Colonic mucosa (tissue), 4 donors: ENCODE results near the gene GGA2. TPM values are rescaled to one million over a fixed set of nuclear protein-coding genes. Genes with fewer than 3 reads are reported as not detected.

Source experiments
- DNase-seq: peaks from one replicate; pipeline ENCODE4 v3.0.0-alpha.2; 2020
- H3K27ac ChIP-seq: fragments of 200-600 bp; one replicate; pipeline ENCODE4 v1.8.0; 2021
- H3K27me3 ChIP-seq: fragments of 200-600 bp; one replicate; pipeline ENCODE4 v1.8.0; 2021
- H3K36me3 ChIP-seq: fragments of 200-600 bp; one replicate; pipeline ENCODE4 v1.8.0; 2021
- H3K4me1 ChIP-seq: fragments of 200-600 bp; one replicate; pipeline ENCODE4 v1.8.0; 2021; ENCODE audit warnings: mild to moderate bottlenecking
- H3K4me3 ChIP-seq: fragments of 200-600 bp; one replicate; pipeline ENCODE4 v1.8.0; 2021
- H3K9ac ChIP-seq, 2 donors: one replicate each; pipeline ENCODE4 v1.7.0; 2013; ENCODE audit warnings: control low read depth in 2 of 2, low read depth in 2 of 2, low read length in 2 of 2
- H3K9me3 ChIP-seq: fragments of 200-600 bp; one replicate; pipeline ENCODE4 v1.8.0; 2021
- intact Hi-C: fragments of 100-400 bp; cut with DNase I; formaldehyde crosslinking; loops from one replicate; pipeline ENCODE4 v1.14.1; 2022
- total RNA-seq, 2 donors: library from RNA; stranded (reverse); fragmentation: NEBNext Ultra II Directional in 1 of 2; extraction: Animal tissue kit (Norgen Biotek cat#: 25700) in 1 of 2; gene quantifications; one replicate each; pipeline ENCODE4 v1.2.1, GENCODE V29; 2021
- TF ChIP-seq, protein P1 (sequence below): fragments of 200-600 bp; IDR thresholded peaks from one replicate; pipeline ENCODE4 v1.8.0; 2022; ENCODE audit warnings: antibody characterized with exemption, mild to moderate bottlenecking
- donor health status: healthy.
- donor health status: DM: no; HTN: no; CAD: no.
- donor health status: DM: no; HTN: no; CAD: no.

The GGA2 gene
- total RNA-seq, 2 donors from 2014 or later, result 45.3 to 48.0 TPM

DNA sequence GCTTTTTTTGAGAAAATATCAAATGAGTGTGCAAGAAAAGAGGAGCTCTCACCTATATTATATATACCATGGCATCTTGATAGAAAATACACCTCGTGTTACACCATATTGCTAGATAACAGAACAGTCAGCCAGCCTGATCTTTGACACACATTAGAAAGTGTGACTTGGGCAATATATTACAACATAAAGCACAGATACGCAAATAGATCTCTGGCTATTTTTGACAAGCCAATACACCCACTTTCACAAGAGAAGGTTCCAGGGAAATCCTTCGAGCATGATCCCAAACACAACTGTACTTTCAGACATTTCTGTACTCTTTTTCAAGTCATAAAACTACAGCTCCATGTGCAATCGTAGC is 9.4 kb downstream of the GGA2 start:
- H3K4me3 ChIP-seq, result no peak overlapping the region
- no peaks in the 10 kb centered on the region for H3K9me3 ChIP-seq
- no peak for DNase-seq
- no peaks in the 10 kb centered on the region for H3K27me3 ChIP-seq
- no peak overlapping the region for H3K27ac ChIP-seq
- no peak overlapping the region for H3K9ac ChIP-seq
- TF ChIP-seq, protein P1, sequence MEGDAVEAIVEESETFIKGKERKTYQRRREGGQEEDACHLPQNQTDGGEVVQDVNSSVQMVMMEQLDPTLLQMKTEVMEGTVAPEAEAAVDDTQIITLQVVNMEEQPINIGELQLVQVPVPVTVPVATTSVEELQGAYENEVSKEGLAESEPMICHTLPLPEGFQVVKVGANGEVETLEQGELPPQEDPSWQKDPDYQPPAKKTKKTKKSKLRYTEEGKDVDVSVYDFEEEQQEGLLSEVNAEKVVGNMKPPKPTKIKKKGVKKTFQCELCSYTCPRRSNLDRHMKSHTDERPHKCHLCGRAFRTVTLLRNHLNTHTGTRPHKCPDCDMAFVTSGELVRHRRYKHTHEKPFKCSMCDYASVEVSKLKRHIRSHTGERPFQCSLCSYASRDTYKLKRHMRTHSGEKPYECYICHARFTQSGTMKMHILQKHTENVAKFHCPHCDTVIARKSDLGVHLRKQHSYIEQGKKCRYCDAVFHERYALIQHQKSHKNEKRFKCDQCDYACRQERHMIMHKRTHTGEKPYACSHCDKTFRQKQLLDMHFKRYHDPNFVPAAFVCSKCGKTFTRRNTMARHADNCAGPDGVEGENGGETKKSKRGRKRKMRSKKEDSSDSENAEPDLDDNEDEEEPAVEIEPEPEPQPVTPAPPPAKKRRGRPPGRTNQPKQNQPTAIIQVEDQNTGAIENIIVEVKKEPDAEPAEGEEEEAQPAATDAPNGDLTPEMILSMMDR, result no peak
- intact Hi-C loops, result no loop called here
- no peaks in the 10 kb centered on the region for H3K36me3 ChIP-seq
- H3K4me1 ChIP-seq, result peaks cover 10% of the 10 kb centered on the region

DNA sequence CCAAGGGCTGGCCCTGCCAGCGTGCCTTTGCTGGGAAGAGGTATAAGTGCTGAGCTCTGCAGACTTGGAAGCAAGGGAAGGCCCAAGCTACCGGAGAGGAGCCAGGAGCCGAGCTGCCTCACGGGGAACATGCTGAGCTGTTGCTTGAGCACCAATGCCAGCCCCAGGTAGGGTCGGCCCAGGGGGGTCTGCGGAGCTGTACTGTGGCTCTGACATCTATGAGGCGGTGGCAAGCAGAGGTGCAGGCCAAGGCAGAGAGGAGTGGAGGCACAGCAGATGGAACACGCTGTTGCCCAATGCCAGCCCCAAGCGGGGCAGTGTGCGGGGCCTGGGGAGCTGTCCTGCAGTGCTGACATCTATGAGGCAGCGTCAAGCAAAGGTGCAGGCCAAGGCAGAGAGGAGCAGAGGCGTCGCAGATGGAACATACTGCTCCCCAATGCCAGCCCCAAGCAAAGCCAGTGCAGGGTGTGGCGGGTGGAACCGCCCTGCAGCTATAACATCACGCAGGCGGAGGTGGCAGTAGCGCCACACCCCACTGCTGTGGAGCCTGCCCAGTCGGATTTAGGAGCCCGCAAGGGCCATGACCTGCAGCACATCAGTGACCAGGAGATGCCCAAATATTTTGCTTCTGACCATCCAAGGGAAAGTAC is 10.0 kb downstream of the GGA2 start:
- no peaks in the 10 kb centered on the region for H3K36me3 ChIP-seq
- TF ChIP-seq, protein P1, result no peak
- no peaks in the 10 kb centered on the region for H3K9me3 ChIP-seq
- no peak overlapping the region for H3K9ac ChIP-seq
- H3K4me1 ChIP-seq, result peaks cover 10% of the 10 kb centered on the region
- DNase-seq, result peak; percentile 72
- no peak overlapping the region for H3K27ac ChIP-seq
- H3K27me3 ChIP-seq, result no peaks in the 10 kb centered on the region
- H3K4me3 ChIP-seq, result no peak overlapping the region
- intact Hi-C loops, result no loop called here

DNA sequence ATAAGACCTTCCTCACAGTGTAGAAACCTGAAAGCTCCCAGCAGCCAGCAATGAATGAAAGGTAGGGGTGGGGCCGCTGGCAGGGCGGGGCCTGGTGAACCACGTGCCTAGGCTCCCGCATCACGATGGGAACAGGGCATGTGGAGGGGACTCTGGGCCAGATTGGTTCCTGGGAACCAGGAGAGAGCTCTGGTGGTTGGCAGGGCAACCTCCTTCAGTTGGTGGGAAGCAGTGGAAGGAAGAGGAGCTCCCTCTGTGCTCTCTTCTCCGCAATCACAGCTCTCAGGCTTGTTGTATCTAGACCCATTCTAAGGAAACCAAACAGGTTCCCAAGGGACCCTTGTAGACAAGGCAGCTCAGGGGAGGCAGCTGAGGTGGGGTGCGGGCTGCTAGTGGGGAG is 10.5 kb downstream of the GGA2 start:
- Histone ChIP-seq H3K9me3 (no peaks in the 10 kb centered on the region), H3K36me3 (no peaks in the 10 kb centered on the region), H3K4me3 (no peak overlapping the region), H3K27me3 (no peaks in the 10 kb centered on the region), H3K4me1 (peaks cover 10% of the 10 kb centered on the region), H3K9ac (no peak overlapping the region), H3K27ac (no peak overlapping the region)
- intact Hi-C loops, result no loop called here
- TF ChIP-seq, protein P1, result no peak
- DNase-seq, result no peak

- Histone ChIP-seq H3K9me3 (no peaks in the 10 kb centered on the region), H3K4me1 (peaks cover 6% of the 10 kb centered on the region), H3K4me3 (no peak overlapping the region), H3K27ac (no peak overlapping the region), H3K27me3 (no peaks in the 10 kb centered on the region), H3K9ac (no peak overlapping the region), H3K36me3 (no peaks in the 10 kb centered on the region)
- intact Hi-C loops, result no loop called here
- no peak for DNase-seq
- TF ChIP-seq, protein P1, result no peak
Observed at GRCh38 chr16:23498863-23499262, 11.4 kb downstream of the GGA2 start.

GRCh38 chr16:23497543-23497868 is 12.8 kb downstream of the GGA2 start:
- Histone ChIP-seq H3K4me3 (no peak overlapping the region), H3K9ac (no peak overlapping the region), H3K36me3 (no peaks in the 10 kb centered on the region), H3K27ac (no peak overlapping the region), H3K4me1 (peaks cover 6% of the 10 kb centered on the region), H3K27me3 (no peaks in the 10 kb centered on the region), H3K9me3 (no peaks in the 10 kb centered on the region)
- TF ChIP-seq, protein P1, result no peak
- no peak for DNase-seq
- intact Hi-C loops, result no loop called here
